CD4-positive, alpha-beta T cell (primary cell): Measurements from ENCODE around the gene PIK3AP1. TPM values are rescaled to one million over a fixed set of nuclear protein-coding genes. Genes with fewer than 3 reads are reported as not detected.

Experiments used
- ATAC-seq: fragments of 200-7000 bp; cut with Tn5 transposase; one replicate; pipeline ENCODE4 v1.10.0; 2022; ENCODE audit warnings: mild to moderate bottlenecking; ENCODE audit not compliant: poor library complexity
- CTCF ChIA-PET: fragments of 350-600 bp; sonication (Branson Sonifier 250); formaldehyde crosslinking; loops from one replicate; lab custom pipeline; 2021; ENCODE audit warnings: antibody characterized with exemption, inconsistent platforms; lab: Charles Lee
- POLR2A ChIA-PET: fragments of 350-600 bp; sonication (Branson Sonifier 250); formaldehyde crosslinking; loops from one replicate; lab custom pipeline; 2021; ENCODE audit warnings: antibody characterized with exemption, inconsistent platforms; lab: Charles Lee
- DNase-seq, 14 experiments: peaks; one replicate each; pipeline ENCODE4 v3.0.0-alpha.2; 2013 to 2020; ENCODE audit warnings: mixed read lengths in 2 of 14
- H3K27ac ChIP-seq, 2 donors: one replicate each; pipeline versions ENCODE4 v1.5.1 to v1.7.0; 2013; ENCODE audit warnings: low read length in 2 of 2, low read depth in 1 of 2, mild to moderate bottlenecking in 1 of 2
- H3K27me3 ChIP-seq, 2 experiments: 1 replicate in 1 of 2; 2 replicates in 1 of 2; pipeline versions ENCODE4 v1.6.1 to v1.7.0; 2013; ENCODE audit warnings: low read length in 2 of 2, control low read depth in 1 of 2, mild to moderate bottlenecking in 1 of 2, moderate library complexity in 1 of 2; ENCODE audit not compliant: insufficient read depth in 2 of 2, control insufficient read depth in 1 of 2
- H3K36me3 ChIP-seq: one replicate; pipeline ENCODE4 v1.6.1; 2013; ENCODE audit warnings: low read length, control low read depth; ENCODE audit not compliant: insufficient read depth
- H3K4me1 ChIP-seq: one replicate; pipeline ENCODE4 v1.6.1; 2013; ENCODE audit warnings: low read length, control low read depth; ENCODE audit not compliant: insufficient read depth
- H3K4me3 ChIP-seq: one replicate; pipeline ENCODE4 v1.5.1; 2013; ENCODE audit warnings: mild to moderate bottlenecking, low read length, moderate library complexity
- H3K9me3 ChIP-seq, 2 experiments: 1 replicate in 1 of 2; 2 replicates in 1 of 2; pipeline versions ENCODE4 v1.6.1 to v1.7.0; 2013; ENCODE audit warnings: low read length in 2 of 2, mild to moderate bottlenecking in 2 of 2, control low read depth in 1 of 2, moderate library complexity in 1 of 2; ENCODE audit not compliant: control insufficient read depth in 1 of 2, insufficient read depth in 1 of 2
- H3K27ac Mint-ChIP-seq: one replicate; pipeline ENCODE4 v1.8.0; 2020; ENCODE audit warnings: mixed read lengths
- H3K27me3 Mint-ChIP-seq: one replicate; pipeline ENCODE4 v1.8.0; 2021; ENCODE audit warnings: mixed read lengths
- H3K36me3 Mint-ChIP-seq: one replicate; pipeline ENCODE4 v1.8.0; 2021; ENCODE audit warnings: low read depth, mixed read lengths
- H3K4me1 Mint-ChIP-seq: one replicate; pipeline ENCODE4 v1.8.0; 2021; ENCODE audit warnings: low read depth, mixed read lengths
- H3K4me3 Mint-ChIP-seq: one replicate; pipeline ENCODE4 v1.8.0; 2020; ENCODE audit warnings: mild to moderate bottlenecking, mixed read lengths
- H3K9me3 Mint-ChIP-seq: one replicate; pipeline ENCODE4 v1.8.0; 2020; ENCODE audit warnings: mixed read lengths
- intact Hi-C, 2 experiments: fragments of 100-400 bp; cut with DNase I in 1 of 2; cut with micrococcal nuclease in 1 of 2; formaldehyde crosslinking; loops; one replicate each; pipeline versions ENCODE4 v1.15.1 to v1.9.0; 2023 to 2025; cut with DNase I, micrococcal nuclease
- total RNA-seq, 174 experiments: library from RNA in 2 of 174; stranded (reverse) in 2 of 174; gene quantifications; one replicate each; pipeline ENCODE4 v1.2.3 and lab custom pipeline; 2021 to 2026
- TF ChIP-seq, protein P1 (sequence below): fragments of 200-600 bp; IDR thresholded peaks from one replicate; pipeline ENCODE4 v1.8.0; 2022; ENCODE audit warnings: antibody characterized with exemption, mild to moderate bottlenecking

Gene PIK3AP1
- total RNA-seq, 2 experiments from 2014 or later = 0.58 to 0.59 TPM

GRCh38 chr10:96573036-96573435 is 147.3 kb downstream of the PIK3AP1 start:
- H3K4me1 Mint-ChIP-seq = peaks cover 84% of the 10 kb centered on the region
- H3K27me3 ChIP-seq = no peaks in the 10 kb centered on the region
- peaks cover 97% of the 10 kb centered on the region for H3K36me3 Mint-ChIP-seq
- peaks cover 6% of the 10 kb centered on the region for H3K4me1 ChIP-seq
- intact Hi-C loops = no loop called here
- no peaks in the 10 kb centered on the region for H3K9me3 ChIP-seq
- H3K4me3 Mint-ChIP-seq = no peak overlapping the region
- H3K36me3 ChIP-seq = peaks cover 38% of the 10 kb centered on the region
- H3K27ac ChIP-seq = no peak overlapping the region
- H3K27ac Mint-ChIP-seq = no peak overlapping the region
- no peaks in the 10 kb centered on the region for H3K27me3 Mint-ChIP-seq
- no peak overlapping the region for H3K4me3 ChIP-seq
- ATAC-seq = no peak
- ChIA-PET POLR2A (interaction anchor here (0.7 to 1.2 kb wide), 2 partner anchors 10 to 14 kb away, joined by 3 to 4 read pairs; no protein-coding TSS in a partner anchor), CTCF (no interaction called here)
- H3K9me3 Mint-ChIP-seq = no peaks in the 10 kb centered on the region
- TF ChIP-seq, protein P1, sequence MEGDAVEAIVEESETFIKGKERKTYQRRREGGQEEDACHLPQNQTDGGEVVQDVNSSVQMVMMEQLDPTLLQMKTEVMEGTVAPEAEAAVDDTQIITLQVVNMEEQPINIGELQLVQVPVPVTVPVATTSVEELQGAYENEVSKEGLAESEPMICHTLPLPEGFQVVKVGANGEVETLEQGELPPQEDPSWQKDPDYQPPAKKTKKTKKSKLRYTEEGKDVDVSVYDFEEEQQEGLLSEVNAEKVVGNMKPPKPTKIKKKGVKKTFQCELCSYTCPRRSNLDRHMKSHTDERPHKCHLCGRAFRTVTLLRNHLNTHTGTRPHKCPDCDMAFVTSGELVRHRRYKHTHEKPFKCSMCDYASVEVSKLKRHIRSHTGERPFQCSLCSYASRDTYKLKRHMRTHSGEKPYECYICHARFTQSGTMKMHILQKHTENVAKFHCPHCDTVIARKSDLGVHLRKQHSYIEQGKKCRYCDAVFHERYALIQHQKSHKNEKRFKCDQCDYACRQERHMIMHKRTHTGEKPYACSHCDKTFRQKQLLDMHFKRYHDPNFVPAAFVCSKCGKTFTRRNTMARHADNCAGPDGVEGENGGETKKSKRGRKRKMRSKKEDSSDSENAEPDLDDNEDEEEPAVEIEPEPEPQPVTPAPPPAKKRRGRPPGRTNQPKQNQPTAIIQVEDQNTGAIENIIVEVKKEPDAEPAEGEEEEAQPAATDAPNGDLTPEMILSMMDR = no peak
- no peak for DNase-seq

DNA sequence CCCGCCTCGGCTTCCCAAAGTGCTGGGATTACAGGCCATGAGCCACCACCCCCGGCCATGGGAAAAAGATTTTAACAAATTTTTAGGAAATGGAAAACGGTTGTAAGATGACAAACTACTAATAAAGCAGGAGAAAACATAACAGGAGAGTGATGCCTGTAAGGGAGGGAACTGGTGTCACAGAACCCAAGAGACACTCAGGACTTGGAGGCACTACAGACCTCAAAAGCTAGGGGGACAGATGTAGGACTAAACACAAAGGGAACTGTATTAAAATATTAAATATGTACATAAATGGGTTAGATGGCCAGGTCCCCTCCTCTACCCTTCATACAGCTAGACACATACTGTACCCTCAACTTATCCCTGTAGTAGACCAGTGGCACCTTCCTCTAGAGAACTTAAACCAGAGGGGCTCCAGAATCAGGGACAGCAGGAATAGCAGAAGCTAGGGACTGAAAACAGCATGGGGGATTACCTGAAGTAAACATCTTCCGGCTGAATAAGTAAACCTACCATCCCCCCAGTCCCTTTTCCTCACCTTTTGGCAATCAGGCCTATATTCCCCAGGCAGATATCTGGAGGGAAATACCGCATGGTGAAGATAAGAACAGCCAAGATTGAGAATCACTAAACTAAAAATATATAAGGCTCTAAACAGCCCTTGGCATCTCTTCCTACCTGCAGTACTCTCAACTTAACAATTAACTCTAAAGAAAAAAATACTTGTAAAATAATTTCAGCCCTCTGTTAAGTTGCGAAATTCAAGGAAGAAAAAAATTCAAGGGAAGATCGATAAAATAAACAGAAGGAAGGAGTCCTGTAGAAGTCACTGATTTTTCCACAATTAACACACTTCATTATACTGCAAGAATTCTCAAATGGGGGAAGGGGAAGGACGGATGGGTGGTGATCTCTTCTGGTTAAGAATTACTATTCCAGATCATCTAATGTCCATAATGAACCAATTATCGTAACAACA is 149.0 kb downstream of the PIK3AP1 start:
- intact Hi-C loops = no loop called here
- DNase-seq = no peak
- H3K36me3 ChIP-seq = peaks cover 36% of the 10 kb centered on the region
- POLR2A ChIA-PET = no interaction called here
- H3K4me3 Mint-ChIP-seq = no peak overlapping the region
- TF ChIP-seq, protein P1 = no peak
- H3K27me3 Mint-ChIP-seq = no peaks in the 10 kb centered on the region
- H3K9me3 ChIP-seq = no peaks in the 10 kb centered on the region
- CTCF ChIA-PET = interaction anchor here (0.8 kb wide), 1 partner anchor 13 kb away, joined by 3 read pairs; no protein-coding TSS in a partner anchor
- no peak for ATAC-seq
- H3K4me1 Mint-ChIP-seq = peaks cover 84% of the 10 kb centered on the region
- no peak overlapping the region for H3K4me3 ChIP-seq
- no peaks in the 10 kb centered on the region for H3K9me3 Mint-ChIP-seq
- no peak overlapping the region for H3K27ac Mint-ChIP-seq
- no peaks in the 10 kb centered on the region for H3K27me3 ChIP-seq
- no peak overlapping the region for H3K27ac ChIP-seq
- peaks cover 96% of the 10 kb centered on the region for H3K36me3 Mint-ChIP-seq
- peaks cover 9% of the 10 kb centered on the region for H3K4me1 ChIP-seq

DNA sequence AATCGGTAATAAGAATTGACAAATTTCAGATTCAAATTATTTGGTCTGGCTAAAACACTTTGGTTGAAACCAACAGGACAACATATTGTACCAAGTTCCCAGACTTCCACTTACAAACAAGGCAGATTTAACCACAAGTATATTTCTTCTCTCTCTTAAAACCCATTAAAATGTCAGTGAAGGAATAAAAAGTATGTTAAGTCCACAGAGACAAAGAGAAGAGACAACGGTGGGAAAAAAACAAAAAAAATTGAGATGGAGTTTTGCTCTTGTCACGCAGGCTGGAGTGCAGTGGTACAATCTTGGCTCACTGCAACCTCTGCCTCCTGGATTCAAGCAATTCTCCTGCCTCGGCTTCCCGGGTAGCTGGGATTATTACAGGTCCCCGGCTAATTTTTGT is 149.8 kb downstream of the PIK3AP1 start:
- Mint-ChIP-seq H3K4me1 (peaks cover 81% of the 10 kb centered on the region), H3K9me3 (no peaks in the 10 kb centered on the region), H3K27ac (no peak overlapping the region), H3K36me3 (peaks cover 95% of the 10 kb centered on the region), H3K27me3 (no peaks in the 10 kb centered on the region), H3K4me3 (no peak overlapping the region)
- intact Hi-C loops = no loop called here
- Histone ChIP-seq H3K27me3 (no peaks in the 10 kb centered on the region), H3K4me3 (no peak overlapping the region), H3K27ac (no peak overlapping the region), H3K4me1 (peaks cover 9% of the 10 kb centered on the region), H3K9me3 (no peaks in the 10 kb centered on the region), H3K36me3 (peaks cover 28% of the 10 kb centered on the region)
- no peak for DNase-seq
- CTCF ChIA-PET = interaction anchor here (0.8 kb wide), 1 partner anchor 12 kb away, joined by 3 read pairs; no protein-coding TSS in a partner anchor
- no peak for ATAC-seq
- POLR2A ChIA-PET = no interaction called here
- TF ChIP-seq, protein P1 = no peak
